HG03196 (cell line): ENCODE measurements around the gene SLC35E2B.

ENCODE experiments used
- ATAC-seq: cut with Tn5 transposase; IDR thresholded peaks from one replicate; pipeline ENCODE4 v1.9.1; 2021; ENCODE audit not compliant: unreplicated experiment

The SLC35E2B gene

GRCh38 chr1:1614954-1615255 is 77.7 kb downstream of the SLC35E2B start:
- ATAC-seq = no peak

DNA sequence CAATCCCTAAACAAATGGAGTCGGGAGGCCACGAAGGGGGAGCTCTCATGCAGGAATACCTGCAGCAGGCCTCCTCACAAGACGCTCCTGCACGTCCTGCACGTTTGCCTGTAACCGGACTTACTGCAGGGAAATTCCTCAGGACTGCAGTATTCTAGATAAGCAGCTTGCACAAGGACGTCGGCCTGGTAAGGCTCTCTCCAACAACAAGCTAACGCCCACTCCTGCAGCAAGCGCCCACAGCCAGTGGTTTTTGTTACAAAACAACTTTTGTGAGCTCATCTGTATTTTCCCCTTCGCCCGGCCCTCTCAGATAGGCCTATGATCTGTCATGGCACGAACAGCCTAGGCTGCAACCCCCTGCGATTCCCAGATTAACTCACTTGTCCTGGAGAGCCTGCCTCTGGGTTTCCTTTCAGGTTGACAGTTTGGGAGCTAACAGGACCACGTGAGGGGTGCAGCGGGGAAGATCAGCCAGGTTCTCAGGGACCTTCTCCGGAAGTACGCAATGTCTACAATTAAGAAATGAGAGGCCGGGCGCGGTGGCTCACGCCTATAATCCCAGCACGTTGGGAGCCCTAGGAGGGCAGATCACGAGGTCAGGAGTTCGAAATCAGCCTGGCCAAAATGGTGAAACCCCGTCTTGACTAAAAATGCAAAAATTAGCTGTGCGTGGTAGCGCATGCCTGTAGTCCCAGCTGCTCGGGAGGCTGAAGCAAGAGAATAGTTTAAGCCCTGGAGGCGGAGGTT is 78.2 kb downstream of the SLC35E2B start:
- no peak for ATAC-seq

GRCh38 chr1:1613509-1614082 is 79.0 kb downstream of the SLC35E2B start:
- no peak for ATAC-seq

- ATAC-seq = no peak
Measured at GRCh38 chr1:1612104-1612400, 80.5 kb downstream of the SLC35E2B start.

- ATAC-seq = no peak
Measured at GRCh38 chr1:1610796-1611195, 81.8 kb downstream of the SLC35E2B start.

GRCh38 chr1:1609822-1610485 is 82.6 kb downstream of the SLC35E2B start:
- ATAC-seq = no peak
